NCI-H1105 (cell line): Measurements from ENCODE around the gene PCDHGA5.
"Not testable (repeated sequence)": the region's sequence is repeated elsewhere in the genome, so short reads cannot be mapped to it uniquely, and the experiment has no call there.

Experiments used
- DNase-seq: peaks from one replicate; lab custom pipeline; 2025; lab: John Stamatoyannopoulos, UW

The PCDHGA5 gene

DNA sequence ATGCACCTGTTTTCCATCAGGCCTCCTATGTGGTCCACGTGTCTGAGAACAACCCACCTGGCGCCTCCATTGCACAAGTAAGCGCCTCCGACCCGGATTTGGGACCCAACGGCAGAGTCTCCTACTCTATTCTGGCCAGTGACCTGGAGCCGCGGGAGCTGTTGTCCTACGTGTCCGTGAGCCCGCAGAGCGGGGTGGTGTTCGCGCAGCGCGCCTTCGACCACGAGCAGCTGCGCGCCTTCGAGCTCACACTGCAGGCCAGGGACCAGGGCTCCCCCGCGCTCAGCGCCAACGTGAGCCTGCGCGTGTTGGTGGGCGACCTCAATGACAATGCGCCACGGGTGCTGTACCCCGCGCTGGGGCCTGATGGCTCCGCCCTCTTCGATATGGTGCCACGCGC is 12.4 kb upstream of the PCDHGA5 start:
- no peak for DNase-seq

DNA sequence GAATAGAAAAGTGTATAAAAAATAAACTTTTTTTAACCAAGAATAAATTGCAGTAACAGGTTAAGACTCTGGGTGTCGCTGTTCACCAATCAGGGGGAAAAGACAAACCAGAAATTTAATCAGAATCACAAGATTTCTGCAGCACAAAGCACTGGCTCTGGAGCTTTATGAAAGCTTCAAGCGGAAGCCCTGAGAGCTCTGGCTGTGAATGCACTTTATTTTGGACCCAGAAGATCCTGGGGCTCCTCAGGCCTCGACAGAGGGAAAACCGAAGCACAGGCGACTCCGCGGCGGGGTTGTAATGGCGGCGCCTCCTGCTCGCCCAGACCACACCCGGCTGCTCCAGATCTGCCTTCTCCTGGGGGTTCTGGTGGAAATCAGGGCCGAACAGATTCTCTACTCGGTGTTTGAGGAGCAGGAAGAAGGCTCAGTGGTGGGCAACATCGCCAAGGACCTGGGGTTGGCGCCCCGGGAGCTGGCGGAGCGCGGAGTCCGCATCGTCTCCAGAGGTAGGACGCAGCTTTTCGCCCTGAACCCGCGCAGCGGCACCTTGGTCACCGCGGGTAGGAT is 9.0 kb upstream of the PCDHGA5 start, which contains the start of gene PCDHGA4:
Gene PCDHGA4 (plus strand): TSS at position 122 of the 570 bp plus-strand sequence. CDS start 87 bp downstream, at position 209.
- no peak for DNase-seq

DNA sequence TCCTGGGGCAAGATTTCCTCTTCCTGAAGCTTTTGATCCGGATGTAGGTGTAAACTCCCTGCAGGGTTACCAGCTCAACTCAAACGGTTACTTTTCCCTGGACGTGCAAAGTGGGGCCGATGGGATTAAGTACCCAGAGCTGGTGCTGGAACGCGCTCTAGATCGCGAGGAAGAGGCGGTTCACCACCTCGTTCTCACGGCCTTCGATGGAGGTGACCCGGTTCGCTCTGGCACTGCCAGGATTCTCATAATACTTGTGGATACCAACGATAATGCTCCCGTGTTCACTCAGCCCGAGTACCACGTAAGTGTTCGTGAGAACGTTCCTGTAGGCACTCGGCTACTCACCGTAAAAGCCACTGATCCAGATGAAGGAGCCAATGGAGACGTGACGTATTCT is 8.3 kb upstream of the PCDHGA5 start:
- DNase-seq = no peak

DNA sequence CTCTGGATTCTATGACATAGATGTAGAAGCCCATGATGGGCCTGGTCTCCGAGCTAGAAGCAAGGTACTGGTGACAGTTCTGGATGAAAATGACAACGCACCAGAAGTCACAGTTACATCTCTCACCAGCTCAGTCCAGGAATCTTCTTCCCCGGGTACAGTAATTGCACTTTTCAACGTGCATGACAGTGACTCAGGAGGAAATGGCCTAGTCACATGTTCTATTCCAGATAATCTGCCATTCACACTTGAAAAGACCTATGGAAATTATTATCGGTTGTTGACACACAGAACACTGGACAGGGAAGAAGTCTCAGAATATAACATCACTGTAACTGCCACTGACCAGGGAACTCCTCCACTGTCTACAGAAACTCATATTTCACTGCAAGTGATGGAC is 7.8 kb upstream of the PCDHGA5 start:
- DNase-seq = no peak

DNA sequence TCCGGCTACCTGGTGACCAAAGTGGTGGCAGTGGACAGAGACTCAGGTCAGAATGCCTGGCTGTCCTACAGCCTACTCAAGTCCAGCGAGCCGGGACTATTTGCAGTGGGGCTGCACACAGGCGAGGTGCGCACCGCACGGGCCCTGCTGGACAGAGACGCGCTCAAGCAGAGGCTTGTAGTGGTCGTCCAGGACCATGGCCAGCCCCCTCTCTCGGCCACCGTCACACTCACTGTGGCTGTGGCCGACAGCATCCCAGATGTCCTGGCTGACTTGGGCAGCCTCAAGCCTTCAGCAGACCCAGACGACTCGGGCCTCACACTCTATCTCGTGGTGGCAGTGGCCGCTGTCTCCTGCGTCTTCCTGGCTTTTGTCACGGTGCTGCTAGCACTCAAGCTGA is 7.0 kb upstream of the PCDHGA5 start:
- DNase-seq = no peak

DNA sequence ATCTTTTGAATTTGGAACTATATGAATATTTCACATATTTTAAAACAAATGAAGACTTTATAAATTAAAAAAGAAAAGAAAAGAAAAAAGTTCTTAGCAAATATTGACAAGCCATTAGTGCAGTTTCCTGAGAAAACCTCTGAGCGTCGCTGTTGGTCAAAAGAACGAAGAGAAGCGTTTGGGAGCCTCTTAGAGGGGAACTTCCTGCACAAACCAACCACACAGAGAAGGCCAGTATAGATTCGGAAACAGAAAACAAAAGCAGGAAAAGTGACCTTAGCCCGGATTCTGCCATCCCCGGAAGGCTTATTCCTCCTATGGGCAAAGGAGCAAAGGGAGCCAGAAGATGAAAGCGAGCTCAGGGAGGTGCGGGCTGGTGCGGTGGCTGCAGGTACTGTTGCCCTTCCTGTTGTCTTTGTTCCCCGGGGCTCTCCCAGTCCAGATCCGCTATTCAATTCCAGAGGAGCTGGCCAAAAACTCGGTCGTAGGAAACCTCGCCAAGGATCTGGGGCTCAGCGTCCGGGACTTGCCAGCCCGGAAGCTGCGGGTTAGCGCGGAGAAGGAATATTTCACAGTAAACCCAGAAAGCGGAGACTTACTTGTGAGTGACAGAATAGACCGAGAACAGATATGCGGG is 4.1 kb upstream of the PCDHGA5 start, which contains the start of gene PCDHGB2:
Gene PCDHGB2 (plus strand): TSS at position 205 of the 637 bp plus-strand sequence. CDS start 142 bp downstream, at position 347.
- DNase-seq = no peak

DNA sequence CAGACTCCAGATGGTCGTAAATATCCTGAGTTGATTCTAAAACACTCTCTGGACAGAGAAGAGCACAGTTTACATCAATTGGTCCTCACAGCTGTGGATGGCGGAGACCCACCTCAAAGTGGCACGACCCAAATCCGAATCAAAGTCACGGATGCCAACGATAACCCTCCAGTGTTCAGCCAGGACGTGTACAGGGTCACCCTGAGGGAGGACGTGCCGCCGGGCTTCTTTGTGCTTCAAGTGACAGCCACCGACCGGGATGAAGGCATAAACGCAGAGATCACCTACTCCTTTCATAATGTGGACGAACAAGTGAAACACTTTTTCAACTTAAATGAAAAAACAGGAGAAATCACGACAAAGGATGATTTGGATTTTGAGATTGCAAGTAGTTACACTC is 3.3 kb upstream of the PCDHGA5 start:
- DNase-seq = no peak

DNA sequence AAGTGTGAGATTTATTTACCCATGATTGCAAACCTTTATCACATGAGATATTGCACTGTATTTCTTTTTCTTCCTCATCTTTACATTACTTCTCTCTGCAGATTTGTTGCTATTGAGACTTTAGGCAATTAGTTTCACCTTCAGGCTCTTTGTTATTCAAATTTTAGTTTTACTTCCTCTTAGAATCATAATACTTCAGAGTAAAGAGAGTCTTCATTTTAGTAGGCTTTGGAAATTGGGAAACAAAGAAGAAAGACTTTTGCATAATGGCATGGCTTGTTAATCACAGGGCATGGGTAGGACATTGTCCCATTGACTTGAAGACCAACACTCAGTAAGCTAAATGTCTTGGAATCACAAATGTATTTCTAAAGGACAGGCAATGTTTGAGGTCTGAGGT is 1.2 kb upstream of the PCDHGA5 start:
- DNase-seq = no peak

DNA sequence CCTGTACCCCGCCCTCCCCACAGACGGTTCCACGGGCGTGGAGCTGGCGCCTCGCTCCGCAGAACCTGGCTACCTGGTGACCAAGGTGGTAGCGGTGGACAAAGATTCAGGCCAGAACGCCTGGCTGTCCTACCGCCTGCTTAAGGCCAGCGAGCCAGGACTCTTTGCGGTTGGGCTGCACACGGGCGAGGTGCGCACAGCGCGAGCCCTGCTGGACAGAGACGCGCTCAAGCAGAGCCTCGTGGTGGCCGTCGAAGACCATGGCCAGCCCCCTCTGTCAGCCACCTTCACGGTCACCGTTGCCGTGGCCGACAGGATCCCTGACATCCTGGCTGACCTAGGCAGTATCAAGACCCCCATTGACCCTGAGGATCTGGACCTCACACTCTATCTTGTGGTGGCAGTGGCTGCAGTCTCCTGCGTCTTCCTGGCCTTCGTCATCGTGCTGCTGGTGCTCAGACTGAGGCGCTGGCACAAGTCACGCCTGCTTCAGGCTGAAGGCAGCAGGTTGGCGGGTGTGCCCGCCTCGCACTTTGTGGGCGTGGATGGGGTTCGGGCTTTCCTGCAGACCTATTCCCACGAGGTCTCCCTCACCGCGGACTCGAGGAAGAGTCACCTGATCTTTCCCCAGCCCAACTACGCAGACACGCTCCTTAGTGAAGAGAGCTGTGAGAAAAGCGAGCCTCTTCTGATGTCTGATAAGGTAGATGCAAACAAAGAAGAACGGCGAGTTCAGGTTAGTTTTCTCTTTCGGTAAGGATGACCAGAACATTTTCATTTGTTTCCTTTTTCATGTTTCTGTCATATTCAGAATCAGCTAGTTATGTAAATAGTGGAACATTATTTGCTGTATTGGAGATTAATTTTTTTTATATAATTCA is 2.3 kb downstream of the PCDHGA5 start:
- DNase-seq = no peak

DNA sequence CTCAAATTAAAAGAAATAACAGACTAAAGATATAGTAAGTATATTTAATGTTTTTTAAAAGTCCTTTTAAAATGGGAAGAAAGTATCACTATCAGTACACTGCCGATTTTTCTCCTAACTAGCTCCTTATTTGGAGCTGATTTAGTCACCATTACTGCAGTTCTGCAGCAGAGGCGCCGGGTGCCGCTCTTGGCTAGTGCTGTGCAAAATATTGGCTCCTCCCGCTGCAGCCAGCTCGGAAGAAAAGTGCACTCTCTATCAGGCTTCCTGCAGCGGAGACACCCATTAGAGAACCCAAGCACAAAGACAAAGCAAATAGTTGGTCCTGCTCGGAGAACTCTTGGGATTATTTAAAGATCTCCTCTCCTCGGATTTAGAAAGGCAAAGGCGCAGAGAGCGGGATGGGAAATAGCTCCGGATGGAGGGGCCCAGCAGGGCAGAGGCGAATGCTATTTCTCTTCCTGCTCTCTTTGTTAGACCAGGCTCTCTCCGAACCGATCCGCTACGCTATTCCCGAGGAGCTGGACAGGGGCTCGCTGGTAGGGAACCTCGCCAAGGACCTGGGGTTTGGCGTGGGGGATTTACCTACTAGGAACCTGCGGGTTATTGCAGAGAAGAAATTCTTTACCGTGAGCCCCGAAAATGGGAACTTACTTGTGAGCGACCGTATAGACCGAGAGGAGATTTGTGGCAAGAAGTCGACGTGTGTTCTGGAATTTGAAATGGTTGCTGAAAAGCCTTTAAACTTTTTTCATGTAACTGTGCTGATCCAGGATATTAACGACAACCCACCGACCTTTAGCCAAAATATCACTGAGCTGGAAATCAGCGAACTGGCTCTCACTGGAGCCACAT is 6.3 kb downstream of the PCDHGA5 start, which contains the start of gene PCDHGB3:
Gene PCDHGB3 (plus strand): TSS at position 249 of the 855 bp plus-strand sequence. CDS start 153 bp downstream, at position 402.
- no peak for DNase-seq

DNA sequence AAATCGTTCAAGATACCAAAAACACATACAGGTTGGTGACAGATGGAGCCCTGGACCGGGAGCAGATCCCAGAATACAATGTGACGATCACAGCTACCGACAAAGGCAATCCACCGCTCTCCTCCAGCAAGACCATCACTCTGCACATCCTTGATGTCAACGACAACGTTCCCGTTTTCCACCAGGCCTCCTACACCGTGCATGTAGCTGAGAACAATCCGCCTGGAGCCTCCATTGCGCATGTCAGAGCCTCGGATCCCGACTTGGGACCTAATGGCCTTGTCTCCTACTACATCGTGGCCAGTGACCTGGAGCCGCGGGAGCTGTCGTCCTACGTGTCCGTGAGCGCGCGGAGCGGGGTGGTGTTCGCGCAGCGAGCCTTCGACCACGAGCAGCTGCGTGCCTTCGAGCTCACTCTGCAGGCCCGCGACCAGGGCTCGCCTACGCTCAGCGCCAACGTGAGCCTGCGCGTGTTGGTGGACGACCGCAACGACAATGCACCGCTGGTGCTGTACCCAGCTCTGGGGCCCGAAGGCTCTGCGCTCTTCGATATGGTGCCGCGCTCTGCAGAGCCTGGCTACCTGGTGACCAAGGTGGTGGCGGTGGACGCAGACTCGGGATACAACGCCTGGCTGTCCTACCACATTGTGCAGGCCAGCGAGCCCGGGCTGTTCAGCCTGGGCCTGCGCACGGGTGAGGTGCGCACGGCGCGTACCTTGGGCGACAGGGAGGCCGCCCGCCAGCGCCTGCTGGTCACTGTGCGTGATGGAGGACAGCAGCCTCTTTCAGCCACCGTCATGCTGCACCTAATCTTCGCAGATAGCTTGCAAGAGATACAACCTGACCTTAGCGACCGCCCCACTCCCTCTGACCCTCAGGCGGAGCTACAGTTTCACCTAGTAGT is 7.9 kb downstream of the PCDHGA5 start:
- no peak for DNase-seq

DNA sequence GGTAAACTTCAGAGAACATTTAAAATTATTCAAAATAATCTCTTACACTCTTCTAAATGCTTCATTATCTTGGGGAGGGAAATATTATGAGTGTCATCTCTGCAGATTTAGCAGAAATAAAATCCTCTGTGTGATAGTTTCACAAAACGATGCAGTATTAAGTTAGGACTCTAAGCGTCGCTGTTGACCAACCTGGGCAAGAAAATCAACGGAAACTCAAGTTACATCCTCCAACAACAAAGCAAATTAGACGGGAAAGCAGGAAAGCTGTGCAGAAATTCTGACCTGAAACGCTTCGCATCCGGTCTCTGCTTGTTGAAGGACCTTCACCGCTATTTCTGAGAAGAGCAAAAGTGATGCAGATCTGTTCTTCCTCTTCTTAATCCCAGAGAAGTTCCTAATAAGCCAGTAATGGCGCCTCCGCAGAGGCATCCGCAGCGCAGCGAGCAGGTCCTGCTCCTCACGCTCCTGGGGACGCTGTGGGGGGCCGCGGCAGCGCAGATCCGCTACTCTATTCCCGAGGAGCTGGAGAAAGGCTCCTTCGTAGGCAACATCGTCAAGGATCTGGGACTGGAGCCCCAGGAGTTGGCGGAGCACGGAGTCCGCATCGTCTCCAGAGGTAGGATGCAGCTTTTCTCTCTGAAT is 9.8 kb downstream of the PCDHGA5 start, which contains the start of gene PCDHGA6:
Gene PCDHGA6 (plus strand): TSS at position 219 of the 645 bp plus-strand sequence. CDS start 193 bp downstream, at position 412.
- DNase-seq = no peak

DNA sequence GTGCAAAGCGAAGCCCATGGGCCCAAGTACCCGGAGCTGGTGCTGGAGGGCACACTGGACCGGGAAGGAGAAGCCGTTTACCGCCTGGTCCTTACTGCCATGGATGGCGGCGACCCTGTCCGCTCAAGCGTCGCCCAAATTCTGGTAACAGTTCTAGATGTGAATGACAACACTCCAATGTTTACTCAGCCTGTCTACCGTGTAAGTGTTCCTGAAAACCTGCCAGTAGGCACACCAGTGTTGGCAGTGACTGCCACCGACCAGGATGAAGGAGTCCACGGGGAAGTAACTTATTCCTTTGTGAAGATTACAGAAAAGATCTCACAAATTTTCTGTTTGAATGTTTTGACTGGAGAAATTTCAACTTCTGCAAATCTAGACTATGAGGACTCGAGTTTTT is 10.7 kb downstream of the PCDHGA5 start:
- DNase-seq = no peak

DNA sequence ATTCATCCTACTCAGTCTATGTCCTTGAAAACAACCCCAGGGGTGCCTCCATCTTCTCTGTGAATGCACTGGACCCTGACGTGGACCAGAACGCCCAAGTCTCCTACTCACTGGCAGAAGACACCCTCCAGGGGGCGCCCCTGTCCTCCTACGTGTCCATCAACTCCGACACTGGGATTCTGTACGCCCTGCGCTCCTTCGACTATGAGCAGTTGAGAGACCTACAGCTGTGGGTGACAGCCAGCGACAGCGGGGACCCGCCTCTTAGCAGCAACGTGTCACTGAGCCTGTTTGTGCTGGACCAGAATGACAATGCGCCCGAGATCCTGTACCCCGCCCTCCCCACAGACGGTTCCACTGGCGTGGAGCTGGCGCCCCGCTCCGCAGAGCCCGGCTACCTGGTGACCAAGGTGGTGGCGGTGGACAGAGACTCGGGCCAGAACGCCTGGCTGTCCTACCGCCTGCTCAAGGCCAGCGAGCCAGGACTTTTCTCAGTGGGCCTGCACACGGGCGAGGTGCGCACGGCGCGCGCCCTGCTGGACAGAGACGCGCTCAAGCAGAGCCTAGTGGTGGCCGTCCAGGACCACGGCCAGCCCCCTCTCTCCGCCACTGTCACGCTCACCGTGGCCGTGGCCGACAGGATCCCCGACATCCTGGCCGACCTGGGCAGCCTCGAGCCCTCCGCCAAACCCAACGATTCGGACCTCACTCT is 11.6 kb downstream of the PCDHGA5 start:
- not testable (repeated sequence) for DNase-seq

DNA sequence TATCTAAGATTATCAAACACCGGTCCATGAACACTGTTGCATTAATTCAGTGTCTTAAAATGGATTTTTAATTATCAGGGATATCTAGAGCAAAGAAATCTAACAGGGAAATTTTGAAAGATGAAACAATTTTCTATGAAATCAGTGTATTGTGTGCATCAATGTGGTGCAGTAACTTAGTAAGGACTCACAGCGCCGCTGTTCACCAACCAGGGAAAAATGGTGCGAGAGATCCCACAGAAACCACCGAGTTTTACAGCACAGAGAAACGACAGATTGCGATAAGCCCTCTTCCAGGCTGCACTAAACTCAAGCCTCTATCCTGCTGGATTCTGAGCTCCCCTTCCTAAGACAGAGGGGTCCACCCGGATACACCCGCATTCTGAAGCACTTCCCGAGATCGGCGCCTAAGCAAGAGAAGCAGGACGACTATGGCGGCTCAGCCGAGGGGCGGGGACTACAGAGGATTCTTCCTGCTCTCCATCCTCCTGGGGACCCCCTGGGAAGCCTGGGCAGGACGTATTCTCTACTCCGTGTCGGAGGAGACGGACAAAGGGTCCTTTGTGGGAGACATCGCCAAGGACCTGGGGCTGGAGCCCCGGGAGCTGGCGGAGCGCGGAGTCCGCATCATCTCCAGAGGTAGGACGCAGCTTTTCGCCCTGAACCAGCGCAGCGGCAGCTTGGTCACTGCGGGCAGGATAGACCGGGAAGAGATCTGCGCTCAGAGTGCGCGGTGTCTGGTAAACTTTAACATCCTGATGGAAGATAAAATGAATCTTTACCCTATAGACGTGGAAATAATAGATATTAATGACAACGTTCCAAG is 18.7 kb downstream of the PCDHGA5 start, which contains the start of gene PCDHGA7:
Gene PCDHGA7 (plus strand): TSS at position 274 of the 826 bp plus-strand sequence. CDS start 158 bp downstream, at position 432.
- DNase-seq = no peak

DNA sequence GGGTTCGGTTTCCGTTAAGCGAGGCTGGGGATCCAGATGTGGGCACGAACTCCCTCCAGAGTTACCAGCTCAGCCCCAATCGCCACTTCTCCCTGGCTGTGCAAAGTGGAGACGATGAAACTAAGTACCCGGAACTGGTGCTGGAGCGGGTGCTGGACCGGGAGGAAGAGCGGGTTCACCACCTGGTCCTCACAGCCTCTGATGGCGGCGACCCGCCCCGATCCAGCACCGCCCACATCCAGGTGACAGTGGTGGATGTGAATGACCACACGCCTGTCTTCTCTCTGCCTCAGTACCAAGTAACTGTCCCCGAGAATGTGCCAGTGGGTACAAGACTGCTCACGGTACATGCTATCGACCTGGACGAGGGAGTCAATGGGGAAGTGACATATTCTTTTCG is 19.4 kb downstream of the PCDHGA5 start:
- DNase-seq = no peak

DNA sequence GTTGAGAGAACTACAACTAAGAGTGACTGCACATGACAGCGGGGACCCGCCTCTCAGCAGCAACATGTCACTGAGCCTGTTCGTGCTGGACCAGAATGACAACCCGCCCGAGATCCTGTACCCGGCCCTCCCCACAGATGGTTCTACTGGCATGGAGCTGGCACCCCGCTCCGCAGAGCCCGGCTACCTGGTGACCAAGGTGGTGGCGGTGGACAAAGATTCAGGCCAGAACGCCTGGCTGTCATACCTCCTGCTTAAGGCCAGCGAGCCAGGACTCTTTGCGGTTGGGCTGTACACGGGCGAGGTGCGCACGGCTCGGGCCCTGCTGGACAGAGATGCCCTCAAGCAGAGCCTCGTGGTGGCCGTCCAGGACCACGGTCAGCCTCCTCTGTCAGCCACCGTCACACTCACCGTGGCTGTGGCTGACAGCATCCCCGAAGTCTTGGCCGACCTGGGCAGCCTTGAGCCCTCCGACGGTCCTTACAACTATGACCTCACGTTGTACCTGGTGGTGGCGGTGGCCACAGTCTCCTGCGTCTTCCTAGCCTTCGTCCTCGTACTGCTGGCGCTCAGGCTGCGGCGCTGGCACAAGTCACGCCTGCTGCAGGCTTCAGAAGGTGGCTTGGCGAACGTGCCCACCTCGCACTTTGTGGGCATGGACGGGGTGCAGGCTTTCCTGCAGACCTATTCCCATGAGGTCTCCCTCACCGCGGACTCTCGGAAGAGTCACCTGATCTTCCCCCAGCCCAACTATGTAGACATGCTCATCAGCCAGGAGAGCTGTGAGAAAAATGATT is 20.7 kb downstream of the PCDHGA5 start:
- DNase-seq = no peak
